ENCODE results near the gene GSE1. TPM values are rescaled to one million over a fixed set of nuclear protein-coding genes. Genes with fewer than 3 reads are reported as not detected.
A peak's percentile ranks its signal among the peaks of the same experiment; 100 is the strongest.

The GSE1 gene
- total RNA-seq, 6 experiments from 2014 or later, result 30.0 to 48.0 (median 38.8) TPM

DNA sequence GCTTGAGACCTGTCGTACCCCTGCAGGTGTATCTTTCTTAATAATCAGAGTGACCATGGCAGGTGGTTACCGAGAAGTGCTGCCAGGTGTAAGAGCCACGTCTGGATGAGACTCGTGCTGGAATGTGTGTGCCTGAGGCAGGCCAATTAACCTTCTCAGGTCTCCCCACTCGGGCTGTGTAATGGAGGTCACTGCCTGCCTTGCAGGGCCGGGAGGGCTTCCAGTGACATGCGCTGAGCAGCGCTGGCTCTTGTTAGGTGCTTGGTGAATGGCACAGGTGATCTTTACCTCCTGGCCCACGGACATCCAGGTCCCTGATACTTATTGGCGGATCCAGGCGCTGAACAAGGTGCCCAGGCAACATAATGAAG, 4.6 kb upstream of the GSE1 start:
- DNase-seq (no peak), ATAC-seq (no peak)
- Histone ChIP-seq H3K4me3 (no peak overlapping the region), H3K9me3 (no peaks in the 10 kb centered on the region), H3K36me3 (no peaks in the 10 kb centered on the region), H3K27ac (no peak overlapping the region), H3K27me3 (no peaks in the 10 kb centered on the region), H3K4me1 (peaks cover 0 to 16% (median 3%) of the 10 kb centered on the region in 4 donors)
- WGBS (ENCODE audit: insufficient coverage, low coverage, low lambda C conversion rate, missing lambda C conversion rate), result 45% methylated on average over 4 of the region's 11 CpGs
- TF ChIP-seq POLR2A (IDR thresholded peaks at IDR 0.05), result no peak
- TF ChIP-seq, protein P1, sequence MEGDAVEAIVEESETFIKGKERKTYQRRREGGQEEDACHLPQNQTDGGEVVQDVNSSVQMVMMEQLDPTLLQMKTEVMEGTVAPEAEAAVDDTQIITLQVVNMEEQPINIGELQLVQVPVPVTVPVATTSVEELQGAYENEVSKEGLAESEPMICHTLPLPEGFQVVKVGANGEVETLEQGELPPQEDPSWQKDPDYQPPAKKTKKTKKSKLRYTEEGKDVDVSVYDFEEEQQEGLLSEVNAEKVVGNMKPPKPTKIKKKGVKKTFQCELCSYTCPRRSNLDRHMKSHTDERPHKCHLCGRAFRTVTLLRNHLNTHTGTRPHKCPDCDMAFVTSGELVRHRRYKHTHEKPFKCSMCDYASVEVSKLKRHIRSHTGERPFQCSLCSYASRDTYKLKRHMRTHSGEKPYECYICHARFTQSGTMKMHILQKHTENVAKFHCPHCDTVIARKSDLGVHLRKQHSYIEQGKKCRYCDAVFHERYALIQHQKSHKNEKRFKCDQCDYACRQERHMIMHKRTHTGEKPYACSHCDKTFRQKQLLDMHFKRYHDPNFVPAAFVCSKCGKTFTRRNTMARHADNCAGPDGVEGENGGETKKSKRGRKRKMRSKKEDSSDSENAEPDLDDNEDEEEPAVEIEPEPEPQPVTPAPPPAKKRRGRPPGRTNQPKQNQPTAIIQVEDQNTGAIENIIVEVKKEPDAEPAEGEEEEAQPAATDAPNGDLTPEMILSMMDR (IDR thresholded peaks at IDR 0.05), result no peak
- intact Hi-C loops (cut with DNase I), result loop anchor here (5.0 kb wide), 2 partner anchors 36 to 186 kb away; no protein-coding TSS in a partner anchor

DNA sequence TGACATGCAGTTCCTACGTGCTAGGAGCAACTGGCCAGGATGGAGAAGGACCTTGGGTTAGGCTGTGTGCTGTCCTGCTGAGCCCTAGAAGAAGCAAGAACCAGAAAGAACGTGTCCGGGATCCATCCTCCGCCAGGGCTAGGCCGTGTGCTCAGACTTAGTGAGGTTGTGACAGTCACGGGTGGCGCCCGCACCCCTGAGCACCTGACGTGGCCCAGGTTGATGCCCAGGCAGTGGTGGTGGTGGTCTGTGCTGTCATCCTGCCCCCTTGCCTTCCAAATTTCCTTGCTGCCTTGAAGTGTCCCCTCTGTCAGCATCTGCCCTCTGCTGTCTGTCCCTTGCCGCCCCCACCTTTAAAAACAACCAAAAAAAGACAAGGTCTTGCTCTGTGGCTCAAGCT, 4.2 kb upstream of the GSE1 start:
- no peaks in the 10 kb centered on the region for H3K27me3 ChIP-seq
- ATAC-seq, result no peak
- TF ChIP-seq, protein P1 (IDR thresholded peaks at IDR 0.05), result no peak
- no peak for TF ChIP-seq POLR2A (IDR thresholded peaks at IDR 0.05)
- 100% methylated on average over 2 of the region's 10 CpGs for WGBS (ENCODE audit: insufficient coverage, low coverage, low lambda C conversion rate, missing lambda C conversion rate)
- no peak overlapping the region for H3K4me3 ChIP-seq
- H3K9me3 ChIP-seq, result no peaks in the 10 kb centered on the region
- peaks cover 0 to 17% (median 4%) of the 10 kb centered on the region in 4 donors for H3K4me1 ChIP-seq
- intact Hi-C loops (cut with DNase I), result loop anchor here (5.0 kb wide), 2 partner anchors 37 to 187 kb away; no protein-coding TSS in a partner anchor
- H3K27ac ChIP-seq, result no peak overlapping the region
- no peak for DNase-seq
- H3K36me3 ChIP-seq, result no peaks in the 10 kb centered on the region

DNA sequence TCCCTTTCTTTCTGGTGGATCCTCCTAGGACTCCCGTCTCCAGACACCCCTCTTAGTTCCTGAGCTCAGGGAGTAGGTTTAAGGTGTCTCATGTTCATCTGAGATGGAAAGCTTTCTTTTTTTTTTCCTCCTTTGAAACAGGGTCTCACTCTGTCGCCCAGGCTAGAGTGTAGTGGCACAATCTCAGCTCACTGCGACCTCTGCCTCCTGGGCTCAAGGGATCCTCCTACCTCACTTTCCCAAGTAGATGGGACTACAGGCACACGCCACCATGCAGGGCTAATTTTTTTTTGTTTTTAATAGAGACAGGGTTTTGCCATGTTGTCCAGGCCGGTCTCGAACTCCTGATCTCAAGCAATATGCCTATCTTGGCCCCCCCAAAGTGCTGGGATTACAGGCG, 3.6 kb upstream of the GSE1 start:
- H3K27ac ChIP-seq, result no peak overlapping the region
- H3K4me1 ChIP-seq, result peaks cover 0 to 23% (median 7%) of the 10 kb centered on the region in 4 donors
- 82% methylated on average over 7 of the region's 7 CpGs for WGBS (ENCODE audit: insufficient coverage, low coverage, low lambda C conversion rate, missing lambda C conversion rate)

DNA sequence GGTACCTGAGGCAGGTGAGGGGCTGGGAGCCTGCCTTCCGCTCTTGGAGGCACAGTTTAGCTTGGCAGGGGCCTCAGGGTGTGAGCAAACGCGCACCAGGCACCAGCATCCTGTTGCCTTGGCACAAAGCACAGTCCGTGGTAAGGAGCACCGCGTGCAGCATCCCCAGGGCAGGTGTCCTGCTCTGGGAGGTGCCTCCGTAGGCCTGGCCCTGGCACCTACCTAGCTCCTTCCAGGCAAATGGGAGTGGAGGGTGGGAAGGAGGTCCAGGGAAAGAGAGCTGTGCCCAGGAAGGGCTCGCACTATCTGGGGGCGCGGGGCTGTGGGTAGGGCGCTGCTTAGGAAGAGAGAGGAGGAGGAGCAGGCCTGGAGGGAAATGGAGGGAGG, 3.1 kb upstream of the GSE1 start:
- peak overlapping the region in 1 of 3 donors; percentile 48 for H3K27ac ChIP-seq
- H3K4me1 ChIP-seq, result peaks cover 0 to 29% (median 9%) of the 10 kb centered on the region in 4 donors
- H3K4me3 ChIP-seq, result peak overlapping the region in 1 of 3 donors; percentile 67
- intact Hi-C loops (cut with DNase I), result loop anchor here in 1 of 2 donors (10.0 kb wide), 1 partner anchor 45 kb away; no protein-coding TSS in a partner anchor
- H3K36me3 ChIP-seq, result no peaks in the 10 kb centered on the region
- no peaks in the 10 kb centered on the region for H3K9me3 ChIP-seq
- peak in 1 of 3 donors; percentile 45 for DNase-seq
- ATAC-seq, result peak in 1 of 4 donors; percentile 0
- WGBS (ENCODE audit: insufficient coverage, low coverage, low lambda C conversion rate, missing lambda C conversion rate), result 12% methylated on average over 4 of the region's 11 CpGs
- TF ChIP-seq, protein P1 (IDR thresholded peaks at IDR 0.05), result no peak
- no peak for TF ChIP-seq POLR2A (IDR thresholded peaks at IDR 0.05)
- no peaks in the 10 kb centered on the region for H3K27me3 ChIP-seq

More for the DNA sequence above, 3.6 kb upstream of the GSE1 start:
- DNase-seq (no peak), ATAC-seq (no peak)
- intact Hi-C loops (cut with DNase I), result loop anchor here (5.0 kb wide), 2 partner anchors 37 to 187 kb away; no protein-coding TSS in a partner anchor
- Histone ChIP-seq H3K9me3 (no peaks in the 10 kb centered on the region), H3K36me3 (no peaks in the 10 kb centered on the region), H3K4me3 (no peak overlapping the region), H3K27me3 (no peaks in the 10 kb centered on the region)
- no peak for TF ChIP-seq POLR2A (IDR thresholded peaks at IDR 0.05)
- TF ChIP-seq, protein P1 (IDR thresholded peaks at IDR 0.05), result no peak

All from right lobe of liver (tissue), 6 donors.